H1 (cell line): ENCODE measurements around the gene TANC1. TPM values are rescaled to one million over a fixed set of nuclear protein-coding genes. Genes with fewer than 3 reads are reported as not detected.
A peak's percentile ranks its signal among the peaks of the same experiment; 100 is the strongest.

Experiments
- CTCF ChIA-PET: fragments of 300-600 bp; sonication (Branson Sonifier 250); formaldehyde crosslinking; loops from one replicate; lab custom pipeline; 2021; ENCODE audit not compliant: partially characterized antibody; lab: Charles Lee
- POLR2A ChIA-PET: fragments of 300-600 bp; sonication (Branson Sonifier 250); formaldehyde crosslinking; loops from one replicate; lab custom pipeline; 2021; ENCODE audit warnings: inconsistent platforms; ENCODE audit not compliant: partially characterized antibody; lab: Charles Lee
- DNase-seq, 2 experiments: peaks; one replicate each; pipeline versions ENCODE4 v3.0.0 to v3.0.0-alpha.2; 2010 to 2022; ENCODE audit warnings: low spot score in 2 of 2, low read depth in 1 of 2, mixed read lengths in 1 of 2
- FAIRE-seq: peaks from 2 replicates; lab custom pipeline; 2011; peaks lifted over from hg19 to GRCh38; lab: Jason Lieb, UNC
- H2AFZ ChIP-seq: 2 replicates; pipeline ENCODE4 v1.8.1; 2012; ENCODE audit warnings: low read length, inconsistent platforms
- H2AK5ac ChIP-seq: 2 replicates; pipeline ENCODE4 v1.6.1; 2013; ENCODE audit warnings: low read depth, low read length
- H2BK120ac ChIP-seq: replicated peaks from 2 replicates; pipeline ENCODE3; 2013; ENCODE audit warnings: low read depth, low read length, inconsistent platforms
- H2BK12ac ChIP-seq: 2 replicates; pipeline ENCODE4 v1.6.1; 2013; ENCODE audit warnings: low read depth, low read length
- H2BK15ac ChIP-seq: 2 replicates; pipeline ENCODE4 v1.6.1; 2013; ENCODE audit warnings: low read length
- H2BK20ac ChIP-seq: 2 replicates; pipeline ENCODE4 v1.6.1; 2013; ENCODE audit warnings: low read length
- H2BK5ac ChIP-seq: 2 replicates; pipeline ENCODE4 v1.6.1; 2013; ENCODE audit warnings: low read depth, low read length
- H3K14ac ChIP-seq: 2 replicates; pipeline ENCODE4 v1.6.1; 2013; ENCODE audit warnings: inconsistent platforms; ENCODE audit not compliant: insufficient read length
- H3K18ac ChIP-seq: 2 replicates; pipeline ENCODE4 v1.6.1; 2013; ENCODE audit warnings: low read length; ENCODE audit errors: extremely low read depth
- H3K23ac ChIP-seq: 2 replicates; pipeline ENCODE4 v1.6.1; 2013; ENCODE audit warnings: inconsistent platforms; ENCODE audit not compliant: insufficient read length
- H3K23me2 ChIP-seq: 2 replicates; pipeline ENCODE4 v1.6.1; 2013; ENCODE audit warnings: low read depth, low read length
- H3K27ac ChIP-seq: 2 replicates; pipeline ENCODE4 v1.6.1; 2011; ENCODE audit warnings: low read depth, low read length, inconsistent platforms
- H3K27me3 ChIP-seq, 4 experiments: replicated peaks in 1 of 4; 1 replicate in 1 of 4; 2 replicates in 3 of 4; pipeline versions ENCODE4 v1.6.1 to v1.8.1; 2011 to 2013; ENCODE audit warnings: low read length in 3 of 4, mild to moderate bottlenecking in 3 of 4, inconsistent platforms in 2 of 4, mixed read lengths in 2 of 4, moderate library complexity in 1 of 4; ENCODE audit not compliant: control insufficient read depth in 3 of 4, insufficient read depth in 3 of 4; ENCODE audit errors: extremely low read depth in 1 of 4
- H3K36me3 ChIP-seq, 4 experiments: 2 replicates each; pipeline versions ENCODE4 v1.6.1 to v1.8.1; 2011 to 2013; ENCODE audit warnings: mild to moderate bottlenecking in 4 of 4, low read length in 3 of 4, moderate library complexity in 2 of 4, control low read depth in 1 of 4, inconsistent platforms in 1 of 4; ENCODE audit not compliant: insufficient read depth in 4 of 4, control insufficient read depth in 2 of 4
- H3K4ac ChIP-seq: replicated peaks from 2 replicates; pipeline ENCODE3; 2013; ENCODE audit warnings: low read length, low read depth, mixed read lengths, inconsistent platforms; ENCODE audit not compliant: insufficient read length
- H3K4me1 ChIP-seq, 4 experiments: replicated peaks in 1 of 4; 1 replicate in 1 of 4; 2 replicates in 3 of 4; pipeline versions ENCODE4 v1.6.1 to v1.8.1; 2011 to 2013; ENCODE audit warnings: low read length in 3 of 4, inconsistent platforms in 2 of 4, mixed read lengths in 1 of 4; ENCODE audit not compliant: insufficient read depth in 4 of 4, control insufficient read depth in 3 of 4
- H3K4me2 ChIP-seq, 2 experiments: 2 replicates each; pipeline versions ENCODE4 v1.6.1 to v1.8.1; 2011 to 2013; ENCODE audit warnings: low read depth in 2 of 2, low read length in 2 of 2, control low read depth in 1 of 2, inconsistent platforms in 1 of 2, mild to moderate bottlenecking in 1 of 2; ENCODE audit not compliant: insufficient read depth in 1 of 2
- H3K4me3 ChIP-seq, 4 experiments: fragments of 200-600, 300-600 bp in 1 of 4; sonication (generic), shearing (Covaris generic), sonication (Bioruptor Twin) in 1 of 4; 2 replicates each; pipeline versions ENCODE4 v1.5.1 to v1.8.1; 2011 to 2016; ENCODE audit warnings: low read length in 4 of 4, low read depth in 3 of 4, control low read depth in 2 of 4, inconsistent platforms in 2 of 4, mild to moderate bottlenecking in 2 of 4, mixed read lengths in 1 of 4, moderate library complexity in 1 of 4; ENCODE audit not compliant: insufficient read depth in 2 of 4; ENCODE audit errors: extremely low read depth in 1 of 4
- H3K56ac ChIP-seq: replicated peaks from 2 replicates; pipeline ENCODE3; 2013; ENCODE audit warnings: low read depth, mild to moderate bottlenecking, mixed read lengths, low read length, inconsistent platforms; ENCODE audit not compliant: insufficient read length
- H3K79me1 ChIP-seq: 2 replicates; pipeline ENCODE4 v1.6.1; 2013; ENCODE audit warnings: low read depth, low read length, control low read depth
- H3K79me2 ChIP-seq, 2 experiments: 2 replicates each; pipeline versions ENCODE4 v1.6.1 to v1.8.1; 2012 to 2013; ENCODE audit warnings: low read length in 2 of 2, mild to moderate bottlenecking in 2 of 2, inconsistent platforms in 1 of 2; ENCODE audit not compliant: insufficient read depth in 2 of 2, control insufficient read depth in 1 of 2
- H3K9ac ChIP-seq, 4 experiments: replicated peaks in 1 of 4; 1 replicate in 1 of 4; 2 replicates in 3 of 4; pipeline versions ENCODE4 v1.6.1 to v1.8.1; 2011 to 2013; ENCODE audit warnings: low read depth in 3 of 4, low read length in 3 of 4, control low read depth in 2 of 4, mild to moderate bottlenecking in 2 of 4, moderate library complexity in 2 of 4, inconsistent platforms in 1 of 4; ENCODE audit errors: extremely low read depth in 1 of 4
- H3K9me3 ChIP-seq, 2 experiments: 2 replicates each; pipeline versions ENCODE4 v1.6.1 to v1.8.1; 2012 to 2013; ENCODE audit warnings: mild to moderate bottlenecking in 2 of 2, moderate library complexity in 2 of 2, control low read depth in 1 of 2, inconsistent platforms in 1 of 2, low read depth in 1 of 2, low read length in 1 of 2, mixed read lengths in 1 of 2; ENCODE audit not compliant: insufficient read depth in 2 of 2
- H4K20me1 ChIP-seq, 2 experiments: replicated peaks in 1 of 2; 2 replicates each; pipeline versions ENCODE3 to v1.8.1; 2011 to 2013; ENCODE audit warnings: inconsistent platforms in 2 of 2, low read length in 2 of 2, mild to moderate bottlenecking in 1 of 2; ENCODE audit not compliant: insufficient read depth in 2 of 2, control insufficient read depth in 1 of 2
- H4K5ac ChIP-seq: 2 replicates; pipeline ENCODE4 v1.6.1; 2013; ENCODE audit warnings: low read length, low read depth, mixed read lengths, inconsistent platforms; ENCODE audit not compliant: insufficient read length
- H4K8ac ChIP-seq: 2 replicates; pipeline ENCODE4 v1.8.0; 2013; ENCODE audit warnings: mild to moderate bottlenecking, moderate library complexity, low read length, inconsistent platforms; ENCODE audit not compliant: insufficient read depth; ENCODE audit errors: extremely low read depth
- H4K91ac ChIP-seq: replicated peaks from 2 replicates; pipeline ENCODE3; 2013; ENCODE audit warnings: low read length, mixed read lengths, inconsistent platforms; ENCODE audit not compliant: insufficient read length
- ASH2L ChIP-seq: fragments of 200-600, 300-600 bp; sonication (generic); IDR thresholded peaks from one replicate; pipeline ENCODE4 v1.7.1; 2017; ENCODE audit warnings: low read length
- GTF2F1 ChIP-seq: IDR thresholded peaks from 2 replicates; pipeline ENCODE4 v1.6.1; 2012; ENCODE audit warnings: low read depth, low read length, improper control_type of control experiment, borderline replicate concordance
- JUN ChIP-seq: IDR thresholded peaks from 2 replicates; pipeline ENCODE4 v1.6.1; 2011; ENCODE audit warnings: low read depth, mild to moderate bottlenecking, improper control_type of control experiment, low read length
- MAFK ChIP-seq: IDR thresholded peaks from 2 replicates; pipeline ENCODE4 v1.6.1; 2012; ENCODE audit warnings: low read depth, mild to moderate bottlenecking, improper control_type of control experiment, low read length
- TEAD4 ChIP-seq: IDR thresholded peaks from 2 replicates; pipeline ENCODE4 v1.6.1; 2012; ENCODE audit warnings: low read depth, low read length, inconsistent platforms, mixed read lengths
- YY1 ChIP-seq: IDR thresholded peaks from 2 replicates; pipeline ENCODE4 v1.6.1; 2011; ENCODE audit warnings: low read depth, mild to moderate bottlenecking, low read length
- WGBS, 2 experiments: shearing (Covaris generic) in 1 of 2; methylation state at CpG; one replicate each; pipeline versions ENCODE4 v1.1.6 to v1.1.7; 2013 to 2015; ENCODE audit warnings: low lambda C conversion rate in 2 of 2, mixed read lengths in 2 of 2, inconsistent platforms in 1 of 2, low coverage in 1 of 2, missing lambda C conversion rate in 1 of 2; ENCODE audit not compliant: insufficient replicate concordance in 2 of 2, insufficient coverage in 1 of 2, insufficient read length in 1 of 2; ENCODE audit errors: extremely low coverage in 1 of 2, missing lambda C conversion rate in 1 of 2; 5-methylcytosine and 5-hydroxymethylcytosine counted together
- polyA plus RNA-seq, 7 experiments: library from polyadenylated mRNA; depleted of rRNA in 3 of 7; stranded (reverse) in 5 of 7; unstranded in 2 of 7; fragments of >200 nt in 5 of 7; fragments of 200-250 nt in 2 of 7; gene quantifications; 1 replicate in 5 of 7; 2 replicates in 1 of 7; 4 replicates in 1 of 7; pipeline versions ENCODE4 v1.2.1 to v1.2.3, GENCODE V29; 2011 to 2013; ENCODE audit warnings: missing spikeins in 2 of 7, mixed read lengths in 2 of 7
- total RNA-seq: library from RNA; stranded (reverse); fragmentation: NEBNext Ultra II Directional; extraction: Animal tissue kit (Norgen Biotek cat#: 25700); gene quantifications from 2 replicates; pipeline ENCODE4 v1.2.1, GENCODE V29; 2021
- TF ChIP-seq, protein P1 (sequence below): IDR thresholded peaks from 2 replicates; pipeline ENCODE4 v1.6.1; 2011; ENCODE audit warnings: low read depth, mild to moderate bottlenecking, low read length; ENCODE audit not compliant: insufficient read depth
- TF ChIP-seq, protein P2 (sequence below): IDR thresholded peaks from 2 replicates; pipeline ENCODE4 v1.6.1; 2012; ENCODE audit warnings: low read length, inconsistent platforms
- TF ChIP-seq, protein P3 (sequence below): IDR thresholded peaks from 2 replicates; pipeline ENCODE4 v1.6.1; 2012; ENCODE audit warnings: inconsistent platforms

TANC1 gene
- total and polyA plus RNA-seq, 2 of the 8 experiments (the other 6 are each of a cell fraction or from before 2014, with no cell fraction given) = 4.1 to 7.6 TPM

DNA sequence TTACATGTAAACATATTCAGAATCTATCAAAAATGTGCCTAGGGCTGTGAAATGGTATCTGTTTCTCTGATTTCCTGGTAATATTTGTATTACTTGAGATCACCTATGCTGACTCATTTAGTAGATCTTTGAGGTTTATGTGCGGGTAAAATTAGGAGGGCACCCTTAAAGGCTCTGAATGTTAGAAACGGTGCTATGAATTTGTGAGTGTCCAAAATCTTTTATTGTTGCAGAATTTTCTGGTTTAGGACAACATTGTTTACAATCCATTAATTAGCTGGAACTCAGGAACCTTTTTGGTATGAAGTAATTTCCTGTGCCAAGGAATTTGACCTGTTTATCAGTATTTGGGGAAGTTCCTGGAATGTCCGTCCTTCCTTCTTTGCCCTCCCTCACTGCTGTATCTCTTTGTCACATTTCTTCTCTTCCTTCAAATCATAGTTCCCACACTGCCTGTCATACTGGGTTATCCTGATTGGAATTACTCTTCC is 130.5 kb downstream of the TANC1 start:
- Histone ChIP-seq H3K27me3 (no peaks in the 10 kb centered on the region), H2AFZ (no peak overlapping the region), H3K23me2 (no peaks in the 10 kb centered on the region), H3K14ac (no peak overlapping the region), H4K91ac (no peak overlapping the region), H3K79me2 (no peaks in the 10 kb centered on the region), H4K5ac (no peak overlapping the region), H4K8ac (no peak overlapping the region), H3K56ac (no peak overlapping the region), H2BK5ac (no peak overlapping the region), H3K4me1 (peaks cover 0 to 3% (median 0%) of the 10 kb centered on the region in 4 experiments; a peak in 1 of 7 replicates), H3K23ac (no peak overlapping the region), H3K4ac (no peak overlapping the region), H2BK20ac (no peak overlapping the region), H3K36me3 (no peaks in the 10 kb centered on the region), H4K20me1 (no peaks in the 10 kb centered on the region), H3K9ac (no peak overlapping the region), H2BK120ac (no peak overlapping the region), H2AK5ac (no peak overlapping the region), H3K18ac (no peak overlapping the region), H3K9me3 (no peaks in the 10 kb centered on the region), H3K27ac (no peak overlapping the region), H3K4me3 (no peak overlapping the region), H2BK15ac (no peak overlapping the region), H2BK12ac (no peak overlapping the region), H3K79me1 (no peaks in the 10 kb centered on the region), H3K4me2 (no peak overlapping the region)
- FAIRE-seq (no peak), DNase-seq (peak in 1 of 2 experiments; percentile 1)
- TF ChIP-seq TEAD4 (no peak), YY1 (no peak), MAFK (no peak), GTF2F1 (no peak), ASH2L (no peak), JUN (no peak)
- TF ChIP-seq, protein P1, sequence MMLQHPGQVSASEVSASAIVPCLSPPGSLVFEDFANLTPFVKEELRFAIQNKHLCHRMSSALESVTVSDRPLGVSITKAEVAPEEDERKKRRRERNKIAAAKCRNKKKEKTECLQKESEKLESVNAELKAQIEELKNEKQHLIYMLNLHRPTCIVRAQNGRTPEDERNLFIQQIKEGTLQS = no peak
- TF ChIP-seq, protein P2, sequence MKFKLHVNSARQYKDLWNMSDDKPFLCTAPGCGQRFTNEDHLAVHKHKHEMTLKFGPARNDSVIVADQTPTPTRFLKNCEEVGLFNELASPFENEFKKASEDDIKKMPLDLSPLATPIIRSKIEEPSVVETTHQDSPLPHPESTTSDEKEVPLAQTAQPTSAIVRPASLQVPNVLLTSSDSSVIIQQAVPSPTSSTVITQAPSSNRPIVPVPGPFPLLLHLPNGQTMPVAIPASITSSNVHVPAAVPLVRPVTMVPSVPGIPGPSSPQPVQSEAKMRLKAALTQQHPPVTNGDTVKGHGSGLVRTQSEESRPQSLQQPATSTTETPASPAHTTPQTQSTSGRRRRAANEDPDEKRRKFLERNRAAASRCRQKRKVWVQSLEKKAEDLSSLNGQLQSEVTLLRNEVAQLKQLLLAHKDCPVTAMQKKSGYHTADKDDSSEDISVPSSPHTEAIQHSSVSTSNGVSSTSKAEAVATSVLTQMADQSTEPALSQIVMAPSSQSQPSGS = no peak
- TF ChIP-seq, protein P3, sequence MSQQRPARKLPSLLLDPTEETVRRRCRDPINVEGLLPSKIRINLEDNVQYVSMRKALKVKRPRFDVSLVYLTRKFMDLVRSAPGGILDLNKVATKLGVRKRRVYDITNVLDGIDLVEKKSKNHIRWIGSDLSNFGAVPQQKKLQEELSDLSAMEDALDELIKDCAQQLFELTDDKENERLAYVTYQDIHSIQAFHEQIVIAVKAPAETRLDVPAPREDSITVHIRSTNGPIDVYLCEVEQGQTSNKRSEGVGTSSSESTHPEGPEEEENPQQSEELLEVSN = no peak
- CTCF ChIA-PET = interaction anchor here (1.1 kb wide), 1 partner anchor 15 kb away, joined by 3 read pairs; no protein-coding TSS in a partner anchor
- 77% methylated on average over 3 of the region's 3 CpGs; no CpG with 5 or more reads in 1 of the 2 experiments for WGBS, 2 experiments
- POLR2A ChIA-PET = no interaction called here
